K562 (cell line): ENCODE results near the gene UBE2V1. TPM values are rescaled to one million over a fixed set of nuclear protein-coding genes. Genes with fewer than 3 reads are reported as not detected.

Source experiments
- ATAC-seq: fragments of 200-7000 bp; cut with Tn5 transposase; 3 replicates; pipeline ENCODE4 v1.9.1; 2020; ENCODE audit warnings: moderate library complexity
- BruUV-seq: library from RNA; stranded (reverse); fragments of 400-500 nt; replicated peaks from 2 replicates; lab custom pipeline; 2021; lab: Mats Ljungman, UMichigan
- CTCF ChIA-PET: fragments of 300-600 bp; formaldehyde crosslinking; extraction: SDS; loops from one replicate; lab custom pipeline; 2021; ENCODE audit warnings: low intra/inter-chr PET ratio; lab: Yijun Ruan, JAX
- POLR2A ChIA-PET: fragments of 300-600, 350-650 bp; sonication (Branson Sonifier 250); formaldehyde crosslinking; extraction: SDS; loops from one replicate; lab custom pipeline; 2021; ENCODE audit warnings: antibody characterized with exemption, inconsistent platforms; lab: Yijun Ruan, JAX
- DNase-seq, 4 experiments: peaks; one replicate each; pipeline versions ENCODE4 v3.0.0 to v3.0.0-alpha.2; 2011 to 2018; ENCODE audit warnings: low spot score in 3 of 4, mixed read lengths in 3 of 4; ENCODE audit errors: extremely low read depth in 1 of 4
- FAIRE-seq: peaks from 2 replicates; lab custom pipeline; 2011; peaks lifted over from hg19 to GRCh38; lab: Jason Lieb, UNC
- H2AFZ ChIP-seq: 2 replicates; pipeline ENCODE4 v1.6.0; 2011; ENCODE audit warnings: low read depth, low read length, control low read depth, inconsistent platforms
- H3K27ac ChIP-seq: fragments of 200-600 bp; 3 replicates; pipeline ENCODE4 v1.8.0; 2011; ENCODE audit warnings: low read depth, mild to moderate bottlenecking, control low read depth, inconsistent platforms, low read length, moderate library complexity, mixed read lengths; ENCODE audit errors: extremely low read depth
- H3K27me3 ChIP-seq, 2 experiments: fragments of 300-600 bp in 1 of 2; 2 replicates in 1 of 2; 3 replicates in 1 of 2; pipeline versions ENCODE4 v1.6.0 to v1.8.0; 2011; ENCODE audit warnings: inconsistent platforms in 2 of 2, low read length in 2 of 2, mild to moderate bottlenecking in 1 of 2, mixed read lengths in 1 of 2, moderate library complexity in 1 of 2; ENCODE audit not compliant: control insufficient read depth in 2 of 2, insufficient read depth in 2 of 2
- H3K36me3 ChIP-seq: fragments of 300-600 bp; 3 replicates; pipeline ENCODE4 v1.8.0; 2011; ENCODE audit warnings: mild to moderate bottlenecking, low read length, inconsistent platforms; ENCODE audit not compliant: control insufficient read depth, insufficient read depth
- H3K4me1 ChIP-seq, 2 experiments: fragments of 200-600 bp in 1 of 2; replicated peaks in 1 of 2; 2 replicates in 1 of 2; 3 replicates in 1 of 2; pipeline versions ENCODE4 v1.5.1 to v1.8.0; 2011; ENCODE audit warnings: inconsistent platforms in 2 of 2, low read length in 2 of 2, mild to moderate bottlenecking in 1 of 2, mixed read lengths in 1 of 2, moderate library complexity in 1 of 2; ENCODE audit not compliant: control insufficient read depth in 2 of 2, insufficient read depth in 2 of 2
- H3K4me2 ChIP-seq: 2 replicates; pipeline ENCODE4 v1.6.1; 2011; ENCODE audit warnings: low read length, control low read depth, inconsistent platforms, mixed read lengths; ENCODE audit not compliant: insufficient read depth
- H3K4me3 ChIP-seq: fragments of 200-600 bp; sonication (generic), shearing (Covaris generic); 2 replicates; pipeline ENCODE4 v1.5.1; 2016; ENCODE audit warnings: control low read depth, inconsistent platforms
- H3K79me2 ChIP-seq: fragments of 200-600 bp; 3 replicates; pipeline ENCODE4 v1.8.0; 2011; ENCODE audit warnings: low read length, inconsistent platforms; ENCODE audit not compliant: control insufficient read depth, insufficient read depth
- H3K9ac ChIP-seq, 2 experiments: 2 replicates each; pipeline versions ENCODE4 v1.6.0 to v1.6.1; 2011; ENCODE audit warnings: low read depth in 2 of 2, low read length in 2 of 2, control low read depth in 1 of 2, inconsistent platforms in 1 of 2, mild to moderate bottlenecking in 1 of 2, mixed read lengths in 1 of 2; ENCODE audit not compliant: insufficient read depth in 1 of 2
- H3K9me1 ChIP-seq: one replicate; pipeline ENCODE4 v1.6.0; 2011; ENCODE audit warnings: inconsistent platforms, mild to moderate bottlenecking, low read length, moderate library complexity; ENCODE audit not compliant: control insufficient read depth, insufficient read depth
- H3K9me3 ChIP-seq: replicated peaks from 2 replicates; pipeline ENCODE4 v1.5.1; 2011; ENCODE audit warnings: low read depth, low read length, inconsistent platforms; ENCODE audit not compliant: control insufficient read depth, insufficient read depth
- H4K20me1 ChIP-seq: replicated peaks from 2 replicates; pipeline ENCODE4 v1.6.1; 2011; ENCODE audit warnings: low read length, inconsistent platforms, mixed read lengths; ENCODE audit not compliant: control insufficient read depth, insufficient read depth
- HEY1 ChIP-seq: fragments of 250-450 bp; sonication (Bioruptor Pico); IDR thresholded peaks from 2 replicates; pipeline ENCODE4 v1.5.0; 2020; ENCODE audit warnings: mild to moderate bottlenecking, moderate library complexity, borderline replicate concordance
- WGBS: fragments of 100-300 bp; shearing (Covaris generic); methylation state at CpG from one replicate; pipeline ENCODE4 v1.1.6; 2016; ENCODE audit warnings: low coverage, mixed read lengths; ENCODE audit not compliant: insufficient coverage; ENCODE audit errors: missing lambda C conversion rate; 5-methylcytosine and 5-hydroxymethylcytosine counted together
- in situ Hi-C: fragments of 300-500 bp; cut with MboI; formaldehyde crosslinking; loops from 4 replicates; pipeline ENCODE4 v1.15.0; 2018; ENCODE audit warnings: inconsistent platforms, mixed read lengths
- intact Hi-C: fragments of 100-400 bp; cut with micrococcal nuclease; formaldehyde crosslinking; loops from 2 replicates; pipeline ENCODE4 v1.14.2; 2022
- polyA plus RNA-seq, 8 experiments: library from polyadenylated mRNA; depleted of rRNA in 4 of 8; stranded (reverse) in 5 of 8; unstranded in 3 of 8; fragments of >200 nt; fragmentation: Nextera tagmentation in 2 of 8; fragmentation: Illumina TruSeq in 1 of 8; extraction: Ambion mirVana in 2 of 8; extraction: Trizol in 1 of 8; gene quantifications; 2 replicates each; pipeline versions ENCODE4 v1.2.1 to v1.2.3, GENCODE V29; 2011 to 2014; ENCODE audit warnings: inconsistent platforms in 1 of 8, missing spikeins in 1 of 8
- total RNA-seq, 7 experiments: library from RNA; depleted of rRNA in 6 of 7; stranded (reverse); fragments of >200 nt in 6 of 7; fragmentation: Illumina TruSeq in 2 of 7; extraction: Trizol in 2 of 7; gene quantifications; 2 replicates each; pipeline versions ENCODE4 v1.2.1 to v1.2.3, GENCODE V29; 2011 to 2021; ENCODE audit warnings: low replicate concordance in 1 of 7
- TF ChIP-seq, protein P1 (sequence below), 3 experiments: fragments of 200-800 bp in 1 of 3; fragments of 250-450 bp in 1 of 3; fragments of 450-650 bp in 1 of 3; sonication (Bioruptor Pico) in 1 of 3; sonication (Bioruptor generic) in 1 of 3; formaldehyde crosslinking in 1 of 3; IDR thresholded peaks; 2 replicates each; pipeline versions ENCODE4 v1.6.1 to v1.8.0; 2016 to 2022; ENCODE audit warnings: mild to moderate bottlenecking in 2 of 3, missing genetic modification characterization in 2 of 3, missing compliant biosample characterization in 1 of 3, moderate library complexity in 1 of 3

UBE2V1 gene
- total and polyA plus RNA-seq, 9 of the 15 experiments (the other 6 are each of a cell fraction or from before 2014, with no cell fraction given) = 93.0 to 357 (median 119) TPM

DNA sequence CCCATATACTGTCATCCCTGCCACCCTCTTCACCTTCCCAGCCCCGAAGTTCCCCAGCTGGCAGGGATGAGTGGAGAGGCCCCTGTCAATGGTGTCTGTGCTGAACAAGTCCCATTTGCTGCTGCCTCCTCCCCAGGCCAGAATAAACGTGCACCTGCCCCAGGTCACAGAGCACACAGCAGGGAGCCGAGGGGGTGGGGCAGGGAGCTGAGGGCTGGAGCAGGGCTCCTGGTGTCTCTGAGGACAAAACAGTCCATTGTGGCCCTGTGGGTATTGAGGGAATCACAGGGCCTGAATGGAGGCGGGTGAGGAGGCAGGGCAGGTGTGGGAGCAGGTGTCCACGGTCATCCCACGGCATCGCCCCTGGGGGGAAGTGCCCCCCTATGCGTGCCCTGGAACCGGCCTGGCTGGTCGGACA, 74.4 kb downstream of the UBE2V1 start:
- no peak overlapping the region for H3K4me3 ChIP-seq
- H3K4me2 ChIP-seq = no peak overlapping the region
- H3K9me3 ChIP-seq = no peaks in the 10 kb centered on the region
- H3K9me1 ChIP-seq = no peaks in the 10 kb centered on the region
- H2AFZ ChIP-seq = no peak overlapping the region
- no peak overlapping the region for H3K27ac ChIP-seq
- H3K27me3 ChIP-seq = no peaks in the 10 kb centered on the region
- in situ Hi-C loops = no loop called here
- intact Hi-C loops = no loop called here
- no peak for DNase-seq
- H3K79me2 ChIP-seq = no peaks in the 10 kb centered on the region
- peaks cover 9 to 24% of the 10 kb centered on the region in 2 experiments; a peak in 4 of 5 replicates for H3K4me1 ChIP-seq
- no peaks in the 10 kb centered on the region for H3K36me3 ChIP-seq
- 47% methylated on average over 9 of the region's 10 CpGs for WGBS
- peak overlapping the region in 1 of 2 experiments; percentile 43; a peak in 2 of 4 replicates for H3K9ac ChIP-seq
- TF ChIP-seq, protein P1, sequence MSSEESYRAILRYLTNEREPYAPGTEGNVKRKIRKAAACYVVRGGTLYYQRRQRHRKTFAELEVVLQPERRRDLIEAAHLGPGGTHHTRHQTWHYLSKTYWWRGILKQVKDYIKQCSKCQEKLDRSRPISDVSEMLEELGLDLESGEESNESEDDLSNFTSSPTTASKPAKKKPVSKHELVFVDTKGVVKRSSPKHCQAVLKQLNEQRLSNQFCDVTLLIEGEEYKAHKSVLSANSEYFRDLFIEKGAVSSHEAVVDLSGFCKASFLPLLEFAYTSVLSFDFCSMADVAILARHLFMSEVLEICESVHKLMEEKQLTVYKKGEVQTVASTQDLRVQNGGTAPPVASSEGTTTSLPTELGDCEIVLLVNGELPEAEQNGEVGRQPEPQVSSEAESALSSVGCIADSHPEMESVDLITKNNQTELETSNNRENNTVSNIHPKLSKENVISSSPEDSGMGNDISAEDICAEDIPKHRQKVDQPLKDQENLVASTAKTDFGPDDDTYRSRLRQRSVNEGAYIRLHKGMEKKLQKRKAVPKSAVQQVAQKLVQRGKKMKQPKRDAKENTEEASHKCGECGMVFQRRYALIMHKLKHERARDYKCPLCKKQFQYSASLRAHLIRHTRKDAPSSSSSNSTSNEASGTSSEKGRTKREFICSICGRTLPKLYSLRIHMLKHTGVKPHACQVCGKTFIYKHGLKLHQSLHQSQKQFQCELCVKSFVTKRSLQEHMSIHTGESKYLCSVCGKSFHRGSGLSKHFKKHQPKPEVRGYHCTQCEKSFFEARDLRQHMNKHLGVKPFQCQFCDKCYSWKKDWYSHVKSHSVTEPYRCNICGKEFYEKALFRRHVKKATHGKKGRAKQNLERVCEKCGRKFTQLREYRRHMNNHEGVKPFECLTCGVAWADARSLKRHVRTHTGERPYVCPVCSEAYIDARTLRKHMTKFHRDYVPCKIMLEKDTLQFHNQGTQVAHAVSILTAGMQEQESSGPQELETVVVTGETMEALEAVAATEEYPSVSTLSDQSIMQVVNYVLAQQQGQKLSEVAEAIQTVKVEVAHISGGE (CRISPR knock-in tag; IDR thresholded peaks at IDR 0.05) = peak in 1 of 3 experiments; percentile 9; a peak in 1 of 6 replicates
- no peak for TF ChIP-seq HEY1 (CRISPR knock-in tag)
- CTCF ChIA-PET = no interaction called here
- POLR2A ChIA-PET = interaction anchor here (0.6 to 2.6 kb wide), 3 partner anchors 9 to 53 kb away, joined by 3 to 11 read pairs (median 3); no protein-coding TSS in a partner anchor
- no peak for FAIRE-seq
- BruUV-seq = no TSS peak
- no peak; the same call in 2 of the 3 replicates for ATAC-seq
- no peaks in the 10 kb centered on the region for H4K20me1 ChIP-seq
